ENCODE measurements around the gene ZBTB7A. TPM values are rescaled to one million over a fixed set of nuclear protein-coding genes. Genes with fewer than 3 reads are reported as not detected.

ZBTB7A gene
- total and polyA plus RNA-seq, 2 of the 4 experiments (the other 2 are of a cell fraction), result 3.2 to 10.3 TPM

DNA sequence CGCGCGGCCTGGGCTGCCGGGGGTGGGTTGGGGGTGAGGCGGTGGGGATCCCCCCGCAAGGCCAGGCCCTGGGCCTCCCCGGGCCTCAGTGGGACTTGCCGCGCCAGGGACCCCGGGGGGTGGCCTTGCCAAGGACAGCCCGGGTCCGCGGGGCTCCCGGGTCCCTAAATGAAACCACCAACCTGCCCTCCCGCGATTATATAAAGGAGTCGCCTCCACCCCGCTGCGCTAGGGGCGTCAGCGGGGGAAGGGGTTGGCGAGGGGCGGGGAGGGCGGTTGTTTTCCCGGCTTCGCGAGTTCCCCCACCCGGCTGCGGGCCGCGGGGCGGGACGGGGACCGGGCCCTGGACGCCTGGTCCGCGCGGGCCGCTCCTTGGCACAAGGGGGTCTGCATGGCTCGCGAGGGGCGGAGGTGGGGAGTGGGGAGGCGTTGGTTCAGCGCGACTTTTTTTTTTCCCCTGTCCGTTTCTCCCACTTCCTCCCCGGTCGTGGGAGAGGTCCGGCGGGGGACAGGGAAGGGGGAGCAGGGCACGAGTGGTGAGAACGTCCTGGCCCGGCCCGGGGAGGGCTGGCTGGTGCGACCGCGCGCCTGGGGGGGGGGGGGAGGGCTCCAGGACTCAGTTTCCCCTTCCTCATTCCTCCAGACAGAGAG is 822 bp upstream of the ZBTB7A start:
- 0 out of 2 replicates have a peak overlapping the region, but pooled peaks have one; percentile 8 for H4K5ac ChIP-seq (ENCODE audit: low read depth, low read length)
- H4K20me1 ChIP-seq (ENCODE audit: insufficient read depth, low read length), result peaks cover 24% of the 10 kb centered on the region
- in situ Hi-C loops (cut with MboI; ENCODE audit: low sequenced_read_pairs) (no loop called here), dilution Hi-C loops (cut with HindIII; ENCODE audit: low sequenced_read_pairs, unreplicated experiment) (no loop called here), intact Hi-C loops (cut with micrococcal nuclease) (loop anchor here (5.0 kb wide), 1 partner anchor 120 kb away; no protein-coding TSS in a partner anchor)
- no peaks in the 10 kb centered on the region for H3K9me1 ChIP-seq (ENCODE audit: insufficient read depth, low read length)
- H3K9me3 ChIP-seq (ENCODE audit: control insufficient read depth, insufficient read depth, low read length), result no peaks in the 10 kb centered on the region
- H2AK5ac ChIP-seq (ENCODE audit: low read depth, low read length), result peak overlapping the region; percentile 43; the same call in 1 of the 2 replicates
- peak overlapping the region; percentile 38; the same call in 1 of the 2 replicates for H3K4ac ChIP-seq (ENCODE audit: low read depth, low read length)
- H3K27me3 ChIP-seq (ENCODE audit: control insufficient read depth, insufficient read depth, low read length), result no peaks in the 10 kb centered on the region
- H2BK15ac ChIP-seq (ENCODE audit: low read depth, low read length), result no peak overlapping the region
- no peak overlapping the region for H2BK20ac ChIP-seq (ENCODE audit: low read depth, low read length)
- peak overlapping the region; percentile 69 to 85; a peak in 3 of 4 replicates for H4K8ac ChIP-seq (ENCODE audit: low read depth in 2 of 2, low read length in 2 of 2)
- H2AFZ ChIP-seq (replicated peaks; ENCODE audit: low read length, poor library complexity), result peak overlapping the region; percentile 88
- DNase-seq, result no peak
- WGBS, 2 experiments (ENCODE audit: extremely low coverage in 2 of 2, insufficient read length in 1 of 2), result 3% methylated on average over 8 of the region's 58 CpGs; no CpG with 5 or more reads in 1 of the 2 experiments
- H3K18ac ChIP-seq (ENCODE audit: low read depth, low read length), result no peak overlapping the region; the same call in 1 of the 2 replicates
- H2BK120ac ChIP-seq (ENCODE audit: low read depth, low read length), result no peak overlapping the region
- peak overlapping the region; percentile 55 for H3K9ac ChIP-seq (ENCODE audit: low read depth, low read length)
- CTCF ChIA-PET, result no interaction called here
- peak overlapping the region; percentile 42; the same call in 1 of the 2 replicates for H3K14ac ChIP-seq (replicated peaks; ENCODE audit: low read depth, low read length)
- peaks cover 13% of the 10 kb centered on the region; the same call in 1 of the 2 replicates for H3K36me3 ChIP-seq (ENCODE audit: control insufficient read depth, insufficient read depth, low read length)
- peak overlapping the region; percentile 56 for H3K4me3 ChIP-seq (ENCODE audit: insufficient read depth, low read depth, low read length)
- peak overlapping the region; percentile 74 for H3K4me2 ChIP-seq (ENCODE audit: low read depth, low read length)
- H3K23ac ChIP-seq (ENCODE audit: low read depth, low read length), result peak overlapping the region; percentile 52; the same call in 1 of the 2 replicates
- peak overlapping the region; percentile 66 for H2BK5ac ChIP-seq (ENCODE audit: low read depth, low read length, poor library complexity, severe bottlenecking)
- peaks cover 10% of the 10 kb centered on the region for H3K4me1 ChIP-seq (ENCODE audit: control insufficient read depth, insufficient read depth, low read length)
- POLR2A ChIA-PET (ENCODE audit: unreplicated experiment), result interaction anchor here (0.5 to 0.6 kb wide), 2 partner anchors 82 to 350 kb away, joined by 4 to 5 read pairs; no protein-coding TSS in a partner anchor
- H3K79me1 ChIP-seq (ENCODE audit: low read depth in 1 of 2, low read length in 2 of 2), result peaks cover 3 to 11% of the 10 kb centered on the region in 2 experiments; a peak in 2 of 4 replicates
- no TSS peak for BruUV-seq (replicated peaks)
- H2AK9ac ChIP-seq (replicated peaks; ENCODE audit: low read depth, low read length, poor library complexity), result peak overlapping the region; percentile 85
- H3K56ac ChIP-seq (ENCODE audit: extremely low read depth, insufficient read depth, low read length), result peak overlapping the region; percentile 6; the same call in 1 of the 2 replicates
- peak overlapping the region; percentile 38 for H3K27ac ChIP-seq (ENCODE audit: insufficient read depth, low read length)
- no peak overlapping the region for H4K91ac ChIP-seq (ENCODE audit: insufficient read depth, low read depth, low read length)
- no peak for ATAC-seq (ENCODE audit: low read depth)
- no peak for TF ChIP-seq RAD21 (IDR thresholded peaks at IDR 0.05; ENCODE audit: low read length)
- no peak for TF ChIP-seq NFE2L2 (IDR thresholded peaks at IDR 0.05; ENCODE audit: low read depth, low read length)
- TF ChIP-seq MAZ (IDR thresholded peaks at IDR 0.05; ENCODE audit: borderline replicate concordance, low read depth, low read length), result no peak
- no peak for TF ChIP-seq CEBPB (IDR thresholded peaks at IDR 0.05; ENCODE audit: low read depth, low read length)
- TF ChIP-seq RFX5 (IDR thresholded peaks at IDR 0.05; ENCODE audit: low read depth, low read length), result no peak
- TF ChIP-seq SMC3 (IDR thresholded peaks at IDR 0.05; ENCODE audit: low read depth, low read length), result no peak
- TF ChIP-seq BHLHE40 (IDR thresholded peaks at IDR 0.05; ENCODE audit: low read depth, low read length), result no peak
- TF ChIP-seq FOS (IDR thresholded peaks at IDR 0.05; ENCODE audit: low read depth, low read length), result no peak
- no peak for TF ChIP-seq CHD1 (IDR thresholded peaks at IDR 0.05; ENCODE audit: low read depth, low read length)
- no peak for TF ChIP-seq RCOR1 (IDR thresholded peaks at IDR 0.05; ENCODE audit: insufficient replicate concordance, low read length)
- TF ChIP-seq, protein P1, sequence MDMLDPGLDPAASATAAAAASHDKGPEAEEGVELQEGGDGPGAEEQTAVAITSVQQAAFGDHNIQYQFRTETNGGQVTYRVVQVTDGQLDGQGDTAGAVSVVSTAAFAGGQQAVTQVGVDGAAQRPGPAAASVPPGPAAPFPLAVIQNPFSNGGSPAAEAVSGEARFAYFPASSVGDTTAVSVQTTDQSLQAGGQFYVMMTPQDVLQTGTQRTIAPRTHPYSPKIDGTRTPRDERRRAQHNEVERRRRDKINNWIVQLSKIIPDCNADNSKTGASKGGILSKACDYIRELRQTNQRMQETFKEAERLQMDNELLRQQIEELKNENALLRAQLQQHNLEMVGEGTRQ (IDR thresholded peaks at IDR 0.05; ENCODE audit: low read depth, low read length), result no peak
- no peak for TF ChIP-seq MXI1 (IDR thresholded peaks at IDR 0.05; ENCODE audit: borderline replicate concordance, low read depth, low read length)
- TF ChIP-seq, protein P2, sequence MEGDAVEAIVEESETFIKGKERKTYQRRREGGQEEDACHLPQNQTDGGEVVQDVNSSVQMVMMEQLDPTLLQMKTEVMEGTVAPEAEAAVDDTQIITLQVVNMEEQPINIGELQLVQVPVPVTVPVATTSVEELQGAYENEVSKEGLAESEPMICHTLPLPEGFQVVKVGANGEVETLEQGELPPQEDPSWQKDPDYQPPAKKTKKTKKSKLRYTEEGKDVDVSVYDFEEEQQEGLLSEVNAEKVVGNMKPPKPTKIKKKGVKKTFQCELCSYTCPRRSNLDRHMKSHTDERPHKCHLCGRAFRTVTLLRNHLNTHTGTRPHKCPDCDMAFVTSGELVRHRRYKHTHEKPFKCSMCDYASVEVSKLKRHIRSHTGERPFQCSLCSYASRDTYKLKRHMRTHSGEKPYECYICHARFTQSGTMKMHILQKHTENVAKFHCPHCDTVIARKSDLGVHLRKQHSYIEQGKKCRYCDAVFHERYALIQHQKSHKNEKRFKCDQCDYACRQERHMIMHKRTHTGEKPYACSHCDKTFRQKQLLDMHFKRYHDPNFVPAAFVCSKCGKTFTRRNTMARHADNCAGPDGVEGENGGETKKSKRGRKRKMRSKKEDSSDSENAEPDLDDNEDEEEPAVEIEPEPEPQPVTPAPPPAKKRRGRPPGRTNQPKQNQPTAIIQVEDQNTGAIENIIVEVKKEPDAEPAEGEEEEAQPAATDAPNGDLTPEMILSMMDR (conservative IDR thresholded peaks at IDR 0.05; ENCODE audit: low read depth, low read length), result no peak
- no peak for TF ChIP-seq POLR2A (IDR thresholded peaks at IDR 0.05; ENCODE audit: low read depth, low read length)
